ENCODE results near the gene SLC27A1. TPM values are rescaled to one million over a fixed set of nuclear protein-coding genes. Genes with fewer than 3 reads are reported as not detected.

The SLC27A1 gene
- total RNA-seq, 1 experiment from 2014 or later, result 8.9 TPM

DNA sequence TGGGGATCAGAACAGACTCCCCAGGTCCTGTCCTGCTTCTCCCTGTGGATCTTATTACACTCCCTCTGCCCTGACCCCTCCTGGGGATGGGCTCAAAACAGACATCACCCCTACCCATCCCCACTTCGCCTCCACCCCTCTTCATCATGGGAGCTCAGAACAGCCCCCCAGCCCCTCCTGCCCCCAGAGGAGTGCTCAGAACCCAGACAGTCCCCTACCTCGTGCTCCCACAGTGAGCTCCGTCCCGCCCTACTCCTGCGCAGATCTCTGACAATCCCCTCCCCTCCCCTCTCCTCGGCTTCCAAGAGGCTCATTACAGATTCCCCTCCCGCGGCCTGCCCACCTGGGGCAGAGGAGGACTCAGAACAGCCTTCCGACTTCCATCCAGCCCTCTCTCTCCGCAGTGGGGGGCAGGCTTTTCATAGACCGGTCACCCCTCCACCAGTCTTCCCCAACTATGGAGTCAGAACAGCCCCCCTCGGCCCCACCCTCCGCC, 15.7 kb upstream of the SLC27A1 start:
- Histone ChIP-seq H4K20me1 (ENCODE audit: low read length) (no peaks in the 10 kb centered on the region), H3K4me3 (ENCODE audit: low read length) (no peak overlapping the region), H3K27me3 (ENCODE audit: low read length) (peaks cover 15% of the 10 kb centered on the region; the same call in 1 of the 2 replicates), H3K4me1 (ENCODE audit: insufficient read depth, low read length) (peaks cover 9% of the 10 kb centered on the region), H3K27ac (ENCODE audit: low read length) (no peak overlapping the region), H3K9me2 (replicated peaks; ENCODE audit: low read length) (no peaks in the 10 kb centered on the region), H2AFZ (ENCODE audit: low read length) (no peak overlapping the region), H3K36me3 (ENCODE audit: low read depth, low read length) (no peaks in the 10 kb centered on the region; the same call in 1 of the 2 replicates), H3K9ac (ENCODE audit: low read length) (no peak overlapping the region), H3K4me2 (ENCODE audit: low read length) (no peak overlapping the region), H3K9me3 (ENCODE audit: low read length) (no peaks in the 10 kb centered on the region), H3F3A (ENCODE audit: low read length, unreplicated experiment) (peaks cover 4% of the 10 kb centered on the region), H3K79me2 (ENCODE audit: low read length) (no peaks in the 10 kb centered on the region)
- CTCF ChIA-PET, result no interaction called here
- ATAC-seq (no peak), DNase-seq (no peak)
- TF ChIP-seq EZH2phosphoT487 (IDR thresholded peaks at IDR 0.05; ENCODE audit: borderline replicate concordance, low read length), result no peak
- POLR2A ChIA-PET (ENCODE audit: unreplicated experiment), result no interaction called here
- no TSS peak for BruUV-seq (replicated peaks)
- intact Hi-C loops (cut with micrococcal nuclease), result no loop called here

- CTCF ChIA-PET, result no interaction called here
- Histone ChIP-seq H2AFZ (ENCODE audit: low read length) (no peak overlapping the region; the same call in 1 of the 2 replicates), H3F3A (ENCODE audit: low read length, unreplicated experiment) (peaks cover 4% of the 10 kb centered on the region), H3K9ac (ENCODE audit: low read length) (no peak overlapping the region), H3K79me2 (ENCODE audit: low read length) (no peaks in the 10 kb centered on the region), H3K27me3 (ENCODE audit: low read length) (peaks cover 15% of the 10 kb centered on the region; the same call in 1 of the 2 replicates), H3K4me3 (ENCODE audit: low read length) (no peak overlapping the region), H3K4me2 (ENCODE audit: low read length) (peak overlapping the region; percentile 53), H4K20me1 (ENCODE audit: low read length) (no peaks in the 10 kb centered on the region), H3K36me3 (ENCODE audit: low read depth, low read length) (no peaks in the 10 kb centered on the region; the same call in 1 of the 2 replicates), H3K27ac (ENCODE audit: low read length) (no peak overlapping the region), H3K4me1 (ENCODE audit: insufficient read depth, low read length) (peaks cover 9% of the 10 kb centered on the region), H3K9me2 (replicated peaks; ENCODE audit: low read length) (no peaks in the 10 kb centered on the region), H3K9me3 (ENCODE audit: low read length) (no peaks in the 10 kb centered on the region)
- DNase-seq, result no peak
- no peak for TF ChIP-seq CTCF (conservative IDR thresholded peaks at IDR 0.05; ENCODE audit: low read depth, low read length)
- TF ChIP-seq EZH2 (IDR thresholded peaks at IDR 0.05; ENCODE audit: low read length, unreplicated experiment), result no peak
- TF ChIP-seq EZH2phosphoT487 (IDR thresholded peaks at IDR 0.05; ENCODE audit: borderline replicate concordance, low read length), result no peak
- POLR2A ChIA-PET (ENCODE audit: unreplicated experiment), result no interaction called here
- BruUV-seq (replicated peaks), result no TSS peak
- intact Hi-C loops (cut with micrococcal nuclease), result no loop called here
- ATAC-seq, result peak; percentile 54
These were observed 14.8 kb upstream of the SLC27A1 start for GRCh38 chr19:17455308-17456123.

GRCh38 chr19:17456127-17456526, 14.2 kb upstream of the SLC27A1 start:
- CTCF ChIA-PET, result no interaction called here
- no peak overlapping the region for H3K9ac ChIP-seq (ENCODE audit: low read length)
- no peaks in the 10 kb centered on the region for H3F3A ChIP-seq (ENCODE audit: low read length, unreplicated experiment)
- BruUV-seq (replicated peaks), result no TSS peak
- H3K9me3 ChIP-seq (ENCODE audit: low read length), result no peaks in the 10 kb centered on the region
- H3K36me3 ChIP-seq (ENCODE audit: low read depth, low read length), result no peaks in the 10 kb centered on the region; the same call in 1 of the 2 replicates
- peaks cover 2% of the 10 kb centered on the region for H3K4me1 ChIP-seq (ENCODE audit: insufficient read depth, low read length)
- no peaks in the 10 kb centered on the region for H3K79me2 ChIP-seq (ENCODE audit: low read length)
- peaks cover 15% of the 10 kb centered on the region; the same call in 1 of the 2 replicates for H3K27me3 ChIP-seq (ENCODE audit: low read length)
- no peak overlapping the region for H3K27ac ChIP-seq (ENCODE audit: low read length)
- H3K9me2 ChIP-seq (replicated peaks; ENCODE audit: low read length), result no peaks in the 10 kb centered on the region
- H2AFZ ChIP-seq (ENCODE audit: low read length), result no peak overlapping the region; the same call in 1 of the 2 replicates
- DNase-seq, result no peak
- H3K4me3 ChIP-seq (ENCODE audit: low read length), result no peak overlapping the region
- H4K20me1 ChIP-seq (ENCODE audit: low read length), result no peaks in the 10 kb centered on the region
- POLR2A ChIA-PET (ENCODE audit: unreplicated experiment), result no interaction called here
- H3K4me2 ChIP-seq (ENCODE audit: low read length), result peak overlapping the region; percentile 53
- no peak; the same call in 1 of the 2 replicates for ATAC-seq
- intact Hi-C loops (cut with micrococcal nuclease), result no loop called here
- TF ChIP-seq EZH2phosphoT487 (IDR thresholded peaks at IDR 0.05; ENCODE audit: borderline replicate concordance, low read length) (no peak), EZH2 (IDR thresholded peaks at IDR 0.05; ENCODE audit: low read length, unreplicated experiment) (no peak), CTCF (conservative IDR thresholded peaks at IDR 0.05; ENCODE audit: low read depth, low read length) (no peak)
